Mesendoderm (in vitro differentiated cells): ENCODE data around the gene AP2M1.

Source experiments
- DNase-seq: peaks from one replicate; pipeline ENCODE4 v3.0.0; 2013
- H2AK5ac ChIP-seq: 2 replicates; pipeline ENCODE4 v1.6.1; 2013; ENCODE audit warnings: low read length, inconsistent platforms
- H2BK120ac ChIP-seq: 2 replicates; pipeline ENCODE4 v1.6.1; 2013; ENCODE audit warnings: low read depth, mild to moderate bottlenecking, low read length, moderate library complexity, mixed read lengths
- H2BK15ac ChIP-seq: replicated peaks from 2 replicates; pipeline ENCODE4 v1.6.1; 2013; ENCODE audit warnings: low read depth, mild to moderate bottlenecking, moderate library complexity
- H2BK5ac ChIP-seq: 2 replicates; pipeline ENCODE4 v1.6.1; 2013; ENCODE audit warnings: low read length, inconsistent platforms
- H3K18ac ChIP-seq: 2 replicates; pipeline ENCODE4 v1.6.1; 2013; ENCODE audit warnings: mild to moderate bottlenecking, low read length, mixed read lengths
- H3K23ac ChIP-seq: one replicate; pipeline ENCODE4 v1.6.1; 2013; ENCODE audit warnings: low read length
- H3K27ac ChIP-seq: 2 replicates; pipeline ENCODE4 v1.5.1; 2013; ENCODE audit warnings: low read depth, mild to moderate bottlenecking, inconsistent platforms, low read length, moderate library complexity
- H3K27me3 ChIP-seq: 2 replicates; pipeline ENCODE4 v1.6.1; 2013; ENCODE audit warnings: low read length, control low read depth, mild to moderate bottlenecking, inconsistent platforms; ENCODE audit not compliant: insufficient read depth, poor library complexity
- H3K36me3 ChIP-seq: 2 replicates; pipeline ENCODE4 v1.6.1; 2013; ENCODE audit warnings: low read length, inconsistent platforms; ENCODE audit not compliant: control insufficient read depth, insufficient read depth
- H3K4ac ChIP-seq: one replicate; pipeline ENCODE4 v1.6.1; 2013; ENCODE audit warnings: low read depth, mild to moderate bottlenecking, low read length, moderate library complexity
- H3K4me1 ChIP-seq: 2 replicates; pipeline ENCODE4 v1.6.1; 2013; ENCODE audit warnings: low read depth, low read length, inconsistent platforms; ENCODE audit not compliant: control insufficient read depth
- H3K4me2 ChIP-seq: 2 replicates; pipeline ENCODE4 v1.6.1; 2013; ENCODE audit warnings: low read length
- H3K4me3 ChIP-seq: 2 replicates; pipeline ENCODE4 v1.5.1; 2013; ENCODE audit warnings: mild to moderate bottlenecking, low read length
- H3K56ac ChIP-seq: one replicate; pipeline ENCODE4 v1.6.1; 2013; ENCODE audit warnings: low read length
- H3K79me1 ChIP-seq: 2 replicates; pipeline ENCODE4 v1.6.1; 2013; ENCODE audit warnings: low read length, inconsistent platforms
- H3K79me2 ChIP-seq: 2 replicates; pipeline ENCODE4 v1.6.1; 2013; ENCODE audit warnings: mild to moderate bottlenecking, low read length; ENCODE audit not compliant: control insufficient read depth, insufficient read depth
- H3K9ac ChIP-seq: 2 replicates; pipeline ENCODE4 v1.6.1; 2013; ENCODE audit warnings: low read length, inconsistent platforms
- H4K5ac ChIP-seq: one replicate; pipeline ENCODE4 v1.6.1; 2013; ENCODE audit warnings: low read length
- H4K8ac ChIP-seq: one replicate; pipeline ENCODE4 v1.6.1; 2013; ENCODE audit warnings: low read depth, mild to moderate bottlenecking, control low read depth, low read length, moderate library complexity
- WGBS: extraction: QIAGEN DNeasy Blood & Tissue Kit; methylation state at CpG from one replicate; pipeline ENCODE4 v1.1.7; 2013; ENCODE audit warnings: low lambda C conversion rate, missing lambda C conversion rate; ENCODE audit not compliant: insufficient coverage; ENCODE audit errors: extremely low coverage; 5-methylcytosine and 5-hydroxymethylcytosine counted together

AP2M1 gene

GRCh38 chr3:184203526-184203925 is 28.9 kb downstream of the AP2M1 start:
- Histone ChIP-seq H3K18ac (no peak overlapping the region), H3K4me2 (no peak overlapping the region), H3K4me1 (no peaks in the 10 kb centered on the region), H3K23ac (no peak overlapping the region), H4K8ac (no peak overlapping the region), H3K27me3 (no peaks in the 10 kb centered on the region), H3K36me3 (no peaks in the 10 kb centered on the region), H4K5ac (no peak overlapping the region), H2AK5ac (no peak overlapping the region), H3K9ac (no peak overlapping the region), H3K79me2 (no peaks in the 10 kb centered on the region), H3K79me1 (no peaks in the 10 kb centered on the region), H3K56ac (no peak overlapping the region), H3K27ac (no peak overlapping the region), H3K4ac (no peak overlapping the region), H3K4me3 (no peak overlapping the region), H2BK5ac (no peak overlapping the region), H2BK15ac (no peak overlapping the region), H2BK120ac (no peak overlapping the region)
- WGBS = no CpG with 5 or more reads among the region's 8 CpGs
- DNase-seq = no peak

GRCh38 chr3:184209146-184209923 is 34.7 kb downstream of the AP2M1 start:
- Histone ChIP-seq H3K36me3 (no peaks in the 10 kb centered on the region), H3K9ac (no peak overlapping the region), H2BK15ac (no peak overlapping the region), H3K56ac (no peak overlapping the region), H4K8ac (no peak overlapping the region), H3K4me2 (no peak overlapping the region), H3K79me1 (no peaks in the 10 kb centered on the region), H2BK5ac (no peak overlapping the region), H2BK120ac (no peak overlapping the region), H3K4me3 (no peak overlapping the region), H3K79me2 (no peaks in the 10 kb centered on the region), H3K4ac (no peak overlapping the region), H4K5ac (no peak overlapping the region), H3K23ac (no peak overlapping the region), H3K18ac (no peak overlapping the region), H3K4me1 (no peaks in the 10 kb centered on the region), H3K27me3 (no peaks in the 10 kb centered on the region), H2AK5ac (no peak overlapping the region), H3K27ac (no peak overlapping the region)
- WGBS = no CpG with 5 or more reads among the region's 11 CpGs
- DNase-seq = no peak

- Histone ChIP-seq H4K8ac (no peak overlapping the region), H3K4me2 (no peak overlapping the region), H2BK15ac (no peak overlapping the region), H2BK120ac (no peak overlapping the region), H3K4me3 (no peak overlapping the region), H3K18ac (no peak overlapping the region), H3K4me1 (no peaks in the 10 kb centered on the region), H3K23ac (no peak overlapping the region), H4K5ac (no peak overlapping the region), H3K9ac (no peak overlapping the region), H2BK5ac (no peak overlapping the region), H3K27me3 (no peaks in the 10 kb centered on the region), H2AK5ac (no peak overlapping the region), H3K79me2 (no peaks in the 10 kb centered on the region), H3K56ac (no peak overlapping the region), H3K36me3 (no peaks in the 10 kb centered on the region), H3K27ac (no peak overlapping the region), H3K4ac (no peak overlapping the region), H3K79me1 (no peaks in the 10 kb centered on the region)
- WGBS = no CpG with 5 or more reads among the region's 5 CpGs
- no peak for DNase-seq
Measured at GRCh38 chr3:184211297-184211696, 36.6 kb downstream of the AP2M1 start.

GRCh38 chr3:184211718-184212117 is 37.1 kb downstream of the AP2M1 start:
- no peaks in the 10 kb centered on the region for H3K36me3 ChIP-seq

GRCh38 chr3:184218814-184219213 is 44.2 kb downstream of the AP2M1 start:
- no peak overlapping the region for H2BK5ac ChIP-seq
- H3K4me1 ChIP-seq = no peaks in the 10 kb centered on the region
- no peak overlapping the region for H3K18ac ChIP-seq
- H4K8ac ChIP-seq = no peak overlapping the region
- no peaks in the 10 kb centered on the region for H3K27me3 ChIP-seq
- no peak overlapping the region for H3K9ac ChIP-seq
- H3K27ac ChIP-seq = no peak overlapping the region
- DNase-seq = no peak
- no peak overlapping the region for H3K4me3 ChIP-seq
- no peak overlapping the region for H2AK5ac ChIP-seq
- whole genome bisulfite sequencing = no CpG with 5 or more reads among the region's 4 CpGs
- H3K23ac ChIP-seq = no peak overlapping the region
- H3K79me2 ChIP-seq = no peaks in the 10 kb centered on the region
- H3K36me3 ChIP-seq = no peaks in the 10 kb centered on the region
- no peak overlapping the region for H3K4me2 ChIP-seq
- H3K56ac ChIP-seq = no peak overlapping the region
- H3K4ac ChIP-seq = no peak overlapping the region
- no peak overlapping the region for H2BK15ac ChIP-seq
- H2BK120ac ChIP-seq = no peak overlapping the region
- H3K79me1 ChIP-seq = no peaks in the 10 kb centered on the region
- no peak overlapping the region for H4K5ac ChIP-seq

More at GRCh38 chr3:184211718-184212117, 37.1 kb downstream of the AP2M1 start:
- no peak overlapping the region for H3K4ac ChIP-seq
- H3K23ac ChIP-seq = no peak overlapping the region
- no peaks in the 10 kb centered on the region for H3K27me3 ChIP-seq
- H2AK5ac ChIP-seq = no peak overlapping the region
- DNase-seq = no peak
- no peak overlapping the region for H3K56ac ChIP-seq
- no peak overlapping the region for H4K5ac ChIP-seq
- H3K79me1 ChIP-seq = no peaks in the 10 kb centered on the region
- H4K8ac ChIP-seq = no peak overlapping the region
- H3K4me1 ChIP-seq = no peaks in the 10 kb centered on the region
- H2BK5ac ChIP-seq = no peak overlapping the region
- no peak overlapping the region for H3K4me2 ChIP-seq
- H3K79me2 ChIP-seq = no peaks in the 10 kb centered on the region
- no peak overlapping the region for H2BK15ac ChIP-seq
- H3K27ac ChIP-seq = no peak overlapping the region
- WGBS = no CpG with 5 or more reads among the region's 5 CpGs
- H3K9ac ChIP-seq = no peak overlapping the region
- no peak overlapping the region for H2BK120ac ChIP-seq
- no peak overlapping the region for H3K4me3 ChIP-seq
- H3K18ac ChIP-seq = no peak overlapping the region

- Histone ChIP-seq H3K79me2 (no peaks in the 10 kb centered on the region), H3K18ac (no peak overlapping the region), H3K4ac (no peak overlapping the region), H3K27ac (no peak overlapping the region), H3K4me2 (no peak overlapping the region), H4K5ac (no peak overlapping the region), H3K23ac (no peak overlapping the region), H2BK120ac (no peak overlapping the region), H2AK5ac (no peak overlapping the region), H4K8ac (no peak overlapping the region), H3K27me3 (no peaks in the 10 kb centered on the region), H2BK15ac (no peak overlapping the region), H2BK5ac (no peak overlapping the region), H3K36me3 (no peaks in the 10 kb centered on the region), H3K4me3 (no peak overlapping the region), H3K79me1 (no peaks in the 10 kb centered on the region), H3K56ac (no peak overlapping the region), H3K4me1 (no peaks in the 10 kb centered on the region), H3K9ac (no peak overlapping the region)
- no CpG with 5 or more reads among the region's 3 CpGs for WGBS
- no peak for DNase-seq
Measured at GRCh38 chr3:184222521-184222920, 47.9 kb downstream of the AP2M1 start.
